Measurements from ENCODE around the gene OR10C1.

- TF ChIP-seq CTCF (conservative IDR thresholded peaks at IDR 0.05 in 1 of 2, IDR thresholded peaks at IDR 0.05 in 1 of 2; ENCODE audit: low read depth in 1 of 2, low read length in 2 of 2) (no peak), EZH2 (IDR thresholded peaks at IDR 0.05; ENCODE audit: low read length, missing control alignments) (no peak)
Observed at GRCh38 chr6:29486577-29486976, 47.5 kb downstream of the OR10C1 start.
